Left ventricle myocardium inferior (tissue), 1 donor: ENCODE measurements around the gene CENATAC. TPM values are rescaled to one million over a fixed set of nuclear protein-coding genes. Genes with fewer than 3 reads are reported as not detected.
"Not testable (repeated sequence)": the region's sequence is repeated elsewhere in the genome, so short reads cannot be mapped to it uniquely, and the experiment has no call there.

Experiments used
- DNase-seq: peaks from one replicate; pipeline ENCODE4 v3.0.0-alpha.2; 2020
- H3K27ac ChIP-seq: fragments of 200-600 bp; replicated peaks from 2 replicates; pipeline ENCODE4 v1.8.0; 2021
- H3K27me3 ChIP-seq: fragments of 200-600 bp; 2 replicates; pipeline ENCODE4 v1.8.0; 2021; ENCODE audit warnings: low read depth
- H3K36me3 ChIP-seq: fragments of 200-600 bp; 2 replicates; pipeline ENCODE4 v1.8.0; 2021
- H3K4me1 ChIP-seq: fragments of 200-600 bp; 2 replicates; pipeline ENCODE4 v1.8.0; 2021
- H3K4me3 ChIP-seq: fragments of 200-600 bp; 2 replicates; pipeline ENCODE4 v1.8.0; 2021; ENCODE audit warnings: mild to moderate bottlenecking, moderate library complexity
- H3K9me3 ChIP-seq: fragments of 200-600 bp; replicated peaks from 2 replicates; pipeline ENCODE4 v1.8.0; 2021
- intact Hi-C: fragments of 100-400 bp; cut with micrococcal nuclease; formaldehyde crosslinking; loops from one replicate; pipeline ENCODE4 v1.11.0; 2022
- total RNA-seq: library from RNA; stranded (reverse); fragmentation: NEBNext Ultra II Directional; extraction: Animal tissue kit (Norgen Biotek cat#: 25700); gene quantifications from one replicate; pipeline ENCODE4 v1.2.1, GENCODE V29; 2021
- TF ChIP-seq, protein P1 (sequence below): fragments of 200-600 bp; IDR thresholded peaks from 2 replicates; pipeline ENCODE4 v1.8.0; 2021; ENCODE audit warnings: antibody characterized with exemption, mild to moderate bottlenecking, borderline replicate concordance
- donor health status: DM: no; HTN: yes; CAD: no; lungs with severe emphysema.

The CENATAC gene
- total RNA-seq, 1 donor from 2014 or later = 9.7 TPM

DNA sequence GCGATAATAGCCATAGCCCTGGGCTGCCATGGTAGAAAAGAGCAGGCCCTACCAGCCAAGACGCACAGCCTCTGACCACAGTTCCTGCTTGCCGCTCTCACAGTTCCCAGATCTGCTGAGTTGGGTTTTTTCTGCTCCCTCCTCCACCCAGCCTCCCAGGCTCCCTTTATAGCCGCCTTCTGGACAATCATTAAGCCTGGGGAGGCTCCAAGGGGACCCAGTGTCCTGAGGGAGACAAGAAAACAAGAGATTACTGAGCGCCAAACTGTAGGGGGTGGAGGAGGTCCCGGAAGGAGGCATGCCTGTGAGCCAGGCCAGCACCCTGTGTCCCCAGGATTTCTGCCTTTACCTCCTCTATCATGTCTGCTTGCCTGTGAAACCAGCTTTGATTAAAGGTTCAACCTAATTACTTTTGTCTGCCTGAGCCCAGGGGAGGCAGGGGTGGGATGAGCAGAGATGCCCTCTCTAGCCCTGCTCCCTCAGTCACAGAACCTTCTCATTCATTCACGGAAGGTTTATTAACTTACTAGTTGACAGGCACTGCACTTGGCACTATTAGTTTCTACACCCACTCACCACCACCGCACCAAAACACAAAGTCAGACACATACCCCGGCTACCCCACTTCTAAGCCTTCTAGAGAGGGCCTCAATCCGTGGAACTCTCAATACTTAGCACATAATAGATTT lies 31.5 kb downstream of the CENATAC start:
- intact Hi-C loops = no loop called here
- peak overlapping the region; percentile 81 for H3K27ac ChIP-seq
- TF ChIP-seq, protein P1, sequence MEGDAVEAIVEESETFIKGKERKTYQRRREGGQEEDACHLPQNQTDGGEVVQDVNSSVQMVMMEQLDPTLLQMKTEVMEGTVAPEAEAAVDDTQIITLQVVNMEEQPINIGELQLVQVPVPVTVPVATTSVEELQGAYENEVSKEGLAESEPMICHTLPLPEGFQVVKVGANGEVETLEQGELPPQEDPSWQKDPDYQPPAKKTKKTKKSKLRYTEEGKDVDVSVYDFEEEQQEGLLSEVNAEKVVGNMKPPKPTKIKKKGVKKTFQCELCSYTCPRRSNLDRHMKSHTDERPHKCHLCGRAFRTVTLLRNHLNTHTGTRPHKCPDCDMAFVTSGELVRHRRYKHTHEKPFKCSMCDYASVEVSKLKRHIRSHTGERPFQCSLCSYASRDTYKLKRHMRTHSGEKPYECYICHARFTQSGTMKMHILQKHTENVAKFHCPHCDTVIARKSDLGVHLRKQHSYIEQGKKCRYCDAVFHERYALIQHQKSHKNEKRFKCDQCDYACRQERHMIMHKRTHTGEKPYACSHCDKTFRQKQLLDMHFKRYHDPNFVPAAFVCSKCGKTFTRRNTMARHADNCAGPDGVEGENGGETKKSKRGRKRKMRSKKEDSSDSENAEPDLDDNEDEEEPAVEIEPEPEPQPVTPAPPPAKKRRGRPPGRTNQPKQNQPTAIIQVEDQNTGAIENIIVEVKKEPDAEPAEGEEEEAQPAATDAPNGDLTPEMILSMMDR = no peak
- DNase-seq = no peak
- peaks cover 37% of the 10 kb centered on the region for H3K4me1 ChIP-seq
- no peaks in the 10 kb centered on the region for H3K9me3 ChIP-seq
- H3K4me3 ChIP-seq = peak overlapping the region; percentile 96
- peaks cover 21% of the 10 kb centered on the region for H3K36me3 ChIP-seq
- H3K27me3 ChIP-seq = no peaks in the 10 kb centered on the region

DNA sequence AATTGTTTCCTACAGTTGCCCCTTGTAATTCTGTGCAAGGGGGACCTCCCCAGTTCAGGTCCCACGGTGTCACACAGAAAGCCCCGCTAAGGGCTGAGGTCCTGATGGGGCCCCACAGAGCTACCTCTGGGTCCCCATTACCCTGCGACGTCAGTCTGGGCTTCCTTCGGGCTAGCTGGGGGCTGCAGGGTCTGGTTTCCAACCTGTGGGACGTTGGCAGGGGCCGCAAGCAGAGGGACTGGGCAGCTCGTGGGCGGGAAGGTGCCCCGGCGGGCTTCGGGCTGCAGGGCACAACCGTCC lies 32.0 kb downstream of the CENATAC start:
- Histone ChIP-seq H3K4me3 (peak overlapping the region; percentile 96), H3K36me3 (peaks cover 16% of the 10 kb centered on the region), H3K4me1 (peaks cover 32% of the 10 kb centered on the region), H3K9me3 (no peaks in the 10 kb centered on the region), H3K27me3 (no peaks in the 10 kb centered on the region), H3K27ac (peak overlapping the region; percentile 81)
- DNase-seq = no peak
- TF ChIP-seq, protein P1 = no peak
- intact Hi-C loops = no loop called here

DNA sequence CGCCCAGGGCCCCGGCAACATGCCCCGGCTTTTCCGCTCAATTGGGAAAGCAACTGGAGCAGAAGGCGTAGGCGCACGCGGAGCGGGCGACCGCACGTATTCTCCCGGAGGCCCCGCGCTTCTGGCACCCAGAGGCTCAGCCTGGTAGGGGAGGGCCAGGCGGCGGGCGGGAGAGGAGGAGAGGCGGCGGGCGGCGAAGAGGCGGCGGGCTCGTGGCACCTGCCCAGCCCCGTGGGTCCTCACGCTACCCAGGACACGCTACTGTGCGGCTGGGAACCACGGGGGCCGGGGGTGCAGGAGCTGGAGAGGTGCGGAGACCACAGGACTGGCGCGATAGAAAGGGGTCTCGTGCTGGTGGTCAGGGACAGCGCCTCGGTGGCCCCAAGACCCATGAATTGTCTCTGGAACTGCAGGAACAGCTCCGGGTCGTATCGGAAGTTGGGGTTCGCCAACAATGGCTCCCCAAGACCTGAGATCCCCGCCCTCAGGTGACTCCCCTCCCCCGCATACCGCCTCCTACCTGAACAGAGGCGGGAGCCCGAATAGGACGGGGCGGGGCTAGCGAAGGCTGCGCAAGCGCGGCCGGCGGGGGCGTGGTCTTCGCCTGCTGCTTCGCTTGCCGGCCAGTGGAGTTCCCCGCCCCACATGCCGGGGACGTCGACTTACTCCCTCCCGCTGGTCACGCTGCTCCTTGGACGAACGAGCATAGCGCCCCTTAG lies 32.5 kb downstream of the CENATAC start, which contains the start of gene SLC37A4:
Gene SLC37A4 (minus strand): TSS at position 549 of the 719 bp plus-strand sequence.
- intact Hi-C loops = no loop called here
- Histone ChIP-seq H3K9me3 (no peaks in the 10 kb centered on the region), H3K27ac (peak within 1 kb of the TSS; percentile 81), H3K4me3 (peak within 1 kb of the TSS; percentile 96), H3K4me1 (peaks cover 27% of the 10 kb centered on the region), H3K27me3 (no peaks in the 10 kb centered on the region), H3K36me3 (peaks cover 11% of the 10 kb centered on the region)
- TF ChIP-seq, protein P1 = no peak
- peak; percentile 98 for DNase-seq

DNA sequence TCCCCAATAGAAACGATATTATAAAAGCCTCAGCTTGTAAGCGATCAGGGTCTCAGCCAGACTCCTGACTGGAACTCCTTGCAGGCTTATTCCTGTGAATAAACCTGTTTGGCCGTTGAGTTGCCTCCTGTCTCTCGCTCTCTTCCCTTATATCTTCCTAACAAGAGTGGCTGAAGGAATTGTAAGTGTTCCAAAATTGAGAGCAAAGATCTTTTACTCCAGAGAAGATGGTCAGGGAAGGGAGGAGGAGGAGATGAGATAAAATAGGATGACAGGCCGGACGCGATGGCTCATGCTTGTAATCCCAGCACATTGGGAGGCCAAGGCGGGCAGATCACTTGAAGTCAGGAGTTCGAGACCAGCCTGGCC lies 34.0 kb downstream of the CENATAC start:
- TF ChIP-seq, protein P1 = no peak
- Histone ChIP-seq H3K4me3 (no peak overlapping the region), H3K36me3 (peaks cover 4% of the 10 kb centered on the region), H3K4me1 (peaks cover 25% of the 10 kb centered on the region), H3K27me3 (no peaks in the 10 kb centered on the region), H3K9me3 (no peaks in the 10 kb centered on the region), H3K27ac (no peak overlapping the region)
- intact Hi-C loops = no loop called here
- no peak for DNase-seq

DNA sequence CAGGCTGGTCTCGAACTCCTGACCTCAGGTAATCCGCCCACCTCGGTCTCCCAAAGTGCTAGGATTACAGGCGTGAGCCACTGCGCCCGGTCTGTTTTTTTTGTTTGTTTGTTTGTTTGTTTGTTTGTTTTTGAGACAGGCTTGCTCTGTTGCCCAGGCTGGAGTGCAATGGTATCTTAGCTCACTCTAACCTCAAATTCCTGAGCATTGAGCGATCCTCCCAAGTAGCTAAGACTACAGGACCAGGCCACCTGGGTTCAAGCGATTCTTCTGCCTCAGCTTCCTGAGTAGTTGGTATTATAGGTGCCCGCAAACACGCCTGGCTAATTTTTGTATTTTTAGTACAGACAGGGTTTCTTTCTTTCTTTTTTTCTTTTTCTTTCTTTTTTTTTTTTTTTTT lies 35.5 kb downstream of the CENATAC start:
- H3K4me3 ChIP-seq, intact Hi-C loops, H3K27ac ChIP-seq, H3K36me3 ChIP-seq, H3K9me3 ChIP-seq, DNase-seq, H3K27me3 ChIP-seq: not testable (repeated sequence)
- peaks cover 25% of the 10 kb centered on the region for H3K4me1 ChIP-seq

DNA sequence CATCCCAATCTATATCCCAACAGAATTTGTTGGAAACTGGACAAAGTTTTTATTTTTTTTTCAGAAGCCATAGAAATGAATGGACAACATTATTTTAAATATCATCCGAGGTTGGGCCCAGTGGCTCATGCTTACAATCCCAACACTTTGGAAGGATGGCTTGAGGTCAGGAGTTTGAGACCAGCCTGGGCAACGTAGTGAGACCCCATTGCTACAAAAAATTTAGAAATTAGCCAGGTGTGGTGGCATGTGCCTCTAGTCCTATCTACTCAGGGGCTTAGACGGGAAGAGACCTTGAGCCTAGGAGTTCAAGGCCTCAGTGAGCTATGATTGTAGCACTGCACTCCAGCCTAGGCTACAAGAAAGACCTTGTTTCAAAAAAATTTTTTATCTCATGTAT lies 36.9 kb downstream of the CENATAC start:
- intact Hi-C loops = no loop called here
- no peak for DNase-seq
- no peak overlapping the region for H3K27ac ChIP-seq
- TF ChIP-seq, protein P1 = no peak
- H3K27me3 ChIP-seq = no peaks in the 10 kb centered on the region
- H3K4me1 ChIP-seq = peaks cover 13% of the 10 kb centered on the region
- no peaks in the 10 kb centered on the region for H3K9me3 ChIP-seq
- H3K36me3 ChIP-seq = no peaks in the 10 kb centered on the region
- no peak overlapping the region for H3K4me3 ChIP-seq
